ENCODE data around the gene CAMP.

Gene CAMP

GRCh38 chr3:48218537-48218936 is 4.8 kb upstream of the CAMP start (continued):
- no peak for TF ChIP-seq BACH2 (CRISPR knock-in tag; IDR thresholded peaks at IDR 0.05; ENCODE audit: borderline replicate concordance)
- no peak for TF ChIP-seq CREB5 (CRISPR knock-in tag; IDR thresholded peaks at IDR 0.05; ENCODE audit: low read depth)
- no peak for TF ChIP-seq PPARA (CRISPR knock-in tag; IDR thresholded peaks at IDR 0.05; ENCODE audit: borderline replicate concordance)

GRCh38 chr3:48219543-48219942 is 3.8 kb upstream of the CAMP start:
- TF ChIP-seq OSR1 (CRISPR knock-in tag; IDR thresholded peaks at IDR 0.05) (no peak), RARB (CRISPR knock-in tag; IDR thresholded peaks at IDR 0.05) (no peak), ZNF70 (CRISPR knock-in tag; IDR thresholded peaks at IDR 0.05) (no peak), TOX (CRISPR knock-in tag; IDR thresholded peaks at IDR 0.05; ENCODE audit: borderline replicate concordance) (no peak), ISL1 (CRISPR knock-in tag; IDR thresholded peaks at IDR 0.05) (no peak), PATZ1 (CRISPR knock-in tag; IDR thresholded peaks at IDR 0.05; ENCODE audit: borderline replicate concordance) (no peak), ZFP3 (CRISPR knock-in tag; IDR thresholded peaks at IDR 0.05) (no peak), PPARA (CRISPR knock-in tag; IDR thresholded peaks at IDR 0.05; ENCODE audit: borderline replicate concordance) (no peak), ZNF565 (CRISPR knock-in tag; conservative IDR thresholded peaks at IDR 0.05; ENCODE audit: low read depth) (no peak), CREB5 (CRISPR knock-in tag; IDR thresholded peaks at IDR 0.05; ENCODE audit: low read depth) (no peak), POU6F1 (CRISPR knock-in tag; IDR thresholded peaks at IDR 0.05; ENCODE audit: borderline replicate concordance, low read depth) (no peak), SNAI2 (CRISPR knock-in tag; IDR thresholded peaks at IDR 0.05) (no peak), BACH2 (CRISPR knock-in tag; IDR thresholded peaks at IDR 0.05; ENCODE audit: borderline replicate concordance) (no peak), ZC3H10 (CRISPR knock-in tag; IDR thresholded peaks at IDR 0.05) (no peak), TCF4 (CRISPR knock-in tag; IDR thresholded peaks at IDR 0.05; ENCODE audit: borderline replicate concordance) (no peak)
- ATAC-seq: no peak

GRCh38 chr3:48220746-48221145 is 2.5 kb upstream of the CAMP start:
- no peak for ATAC-seq
- no peak for TF ChIP-seq PATZ1 (CRISPR knock-in tag; IDR thresholded peaks at IDR 0.05; ENCODE audit: borderline replicate concordance)
- TF ChIP-seq ZNF565 (CRISPR knock-in tag; conservative IDR thresholded peaks at IDR 0.05; ENCODE audit: low read depth): no peak
- no peak for TF ChIP-seq ZFP3 (CRISPR knock-in tag; IDR thresholded peaks at IDR 0.05)
- no peak for TF ChIP-seq SNAI2 (CRISPR knock-in tag; IDR thresholded peaks at IDR 0.05)
- TF ChIP-seq ZFP30 (CRISPR knock-in tag; IDR thresholded peaks at IDR 0.05): no peak
- no peak for TF ChIP-seq ARNTL (CRISPR knock-in tag; IDR thresholded peaks at IDR 0.05; ENCODE audit: borderline replicate concordance, low read depth)
- no peak for TF ChIP-seq CREB5 (CRISPR knock-in tag; IDR thresholded peaks at IDR 0.05; ENCODE audit: low read depth)
- no peak for TF ChIP-seq PPARA (CRISPR knock-in tag; IDR thresholded peaks at IDR 0.05; ENCODE audit: borderline replicate concordance)

- no peak for ATAC-seq
- TF ChIP-seq ZC3H10 (CRISPR knock-in tag; IDR thresholded peaks at IDR 0.05) (no peak), ZNF8 (CRISPR knock-in tag; IDR thresholded peaks at IDR 0.05) (no peak), POU6F1 (CRISPR knock-in tag; IDR thresholded peaks at IDR 0.05; ENCODE audit: borderline replicate concordance, low read depth) (no peak), CREB5 (CRISPR knock-in tag; IDR thresholded peaks at IDR 0.05; ENCODE audit: low read depth) (no peak), ZNF70 (CRISPR knock-in tag; IDR thresholded peaks at IDR 0.05) (no peak), OSR1 (CRISPR knock-in tag; IDR thresholded peaks at IDR 0.05) (no peak), GLIS3 (CRISPR knock-in tag; IDR thresholded peaks at IDR 0.05) (no peak), SNAI2 (CRISPR knock-in tag; IDR thresholded peaks at IDR 0.05) (no peak)
Observed at GRCh38 chr3:48225587-48225986, 2.3 kb downstream of the CAMP start.
